ENCODE results near the gene TPR.
A peak's percentile ranks its signal among the peaks of the same experiment; 100 is the strongest.

The TPR gene

GRCh38 chr1:186327331-186327730 is 47.7 kb downstream of the TPR start:
- DNase-seq (ENCODE audit: low spot score): no peak

- no peak for DNase-seq (ENCODE audit: low spot score)
Observed at GRCh38 chr1:186326009-186326408, 49.0 kb downstream of the TPR start.

DNA sequence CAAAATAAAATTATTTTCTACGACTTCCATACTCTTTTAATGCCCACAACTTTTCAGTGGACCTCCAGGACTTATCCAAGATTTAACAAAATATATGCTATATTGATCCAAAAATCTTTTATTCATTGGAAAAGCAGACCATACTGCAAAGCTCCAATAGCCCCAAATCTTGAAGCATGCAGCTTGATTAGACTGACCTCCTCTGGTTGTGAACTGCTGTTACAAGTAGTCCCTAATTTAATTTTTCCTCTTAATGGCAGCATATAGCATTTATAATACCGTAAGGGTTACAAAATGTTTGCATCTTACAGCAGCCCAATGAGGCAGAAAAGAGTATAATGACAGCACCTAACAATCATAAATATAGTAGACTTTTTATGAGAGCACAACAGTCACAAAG is 49.8 kb downstream of the TPR start:
- no peak for DNase-seq (ENCODE audit: low spot score)

DNA sequence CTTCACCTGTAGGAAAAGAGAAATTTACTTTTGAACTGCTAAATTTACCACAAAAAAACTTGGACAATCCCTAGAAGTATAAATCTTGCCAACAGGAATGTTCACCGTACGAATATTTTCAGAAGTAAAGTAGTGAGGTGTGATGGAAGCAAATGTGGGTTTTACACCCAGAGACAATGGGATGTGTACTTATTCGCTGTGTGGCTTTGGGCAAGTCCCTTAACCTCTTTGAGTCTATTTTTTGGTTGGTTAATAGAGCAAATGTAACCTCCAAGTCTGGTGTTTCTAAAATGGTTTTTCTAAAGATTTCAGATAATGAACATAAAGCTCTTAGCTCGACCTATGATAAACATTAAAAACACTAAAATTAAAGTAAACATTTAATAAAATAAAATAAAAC is 51.2 kb downstream of the TPR start:
- DNase-seq (ENCODE audit: low spot score): no peak

- DNase-seq (ENCODE audit: low spot score): no peak
Observed at GRCh38 chr1:186315570-186315969, 59.5 kb downstream of the TPR start.

- DNase-seq (ENCODE audit: low spot score): no peak
Observed at GRCh38 chr1:186311375-186312051, 63.5 kb downstream of the TPR start.

- no peak for DNase-seq (ENCODE audit: low spot score)
Observed at GRCh38 chr1:186310307-186310706, 64.7 kb downstream of the TPR start.

DNA sequence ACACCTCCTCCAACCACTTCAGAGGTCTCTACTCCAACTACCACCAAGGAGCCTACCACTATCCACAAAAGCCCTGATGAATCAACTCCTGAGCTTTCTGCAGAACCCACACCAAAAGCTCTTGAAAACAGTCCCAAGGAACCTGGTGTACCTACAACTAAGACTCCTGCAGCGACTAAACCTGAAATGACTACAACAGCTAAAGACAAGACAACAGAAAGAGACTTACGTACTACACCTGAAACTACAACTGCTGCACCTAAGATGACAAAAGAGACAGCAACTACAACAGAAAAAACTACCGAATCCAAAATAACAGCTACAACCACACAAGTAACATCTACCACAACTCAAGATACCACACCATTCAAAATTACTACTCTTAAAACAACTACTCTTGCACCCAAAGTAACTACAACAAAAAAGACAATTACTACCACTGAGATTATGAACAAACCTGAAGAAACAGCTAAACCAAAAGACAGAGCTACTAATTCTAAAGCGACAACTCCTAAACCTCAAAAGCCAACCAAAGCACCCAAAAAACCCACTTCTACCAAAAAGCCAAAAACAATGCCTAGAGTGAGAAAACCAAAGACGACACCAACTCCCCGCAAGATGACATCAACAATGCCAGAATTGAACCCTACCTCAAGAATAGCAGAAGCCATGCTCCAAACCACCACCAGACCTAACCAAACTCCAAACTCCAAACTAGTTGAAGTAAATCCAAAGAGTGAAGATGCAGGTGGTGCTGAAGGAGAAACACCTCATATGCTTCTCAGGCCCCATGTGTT is 66.6 kb downstream of the TPR start:
- DNase-seq (ENCODE audit: low spot score): no peak

GRCh38 chr1:186307445-186307844 is 67.6 kb downstream of the TPR start:
- no peak for DNase-seq (ENCODE audit: low spot score)

DNA sequence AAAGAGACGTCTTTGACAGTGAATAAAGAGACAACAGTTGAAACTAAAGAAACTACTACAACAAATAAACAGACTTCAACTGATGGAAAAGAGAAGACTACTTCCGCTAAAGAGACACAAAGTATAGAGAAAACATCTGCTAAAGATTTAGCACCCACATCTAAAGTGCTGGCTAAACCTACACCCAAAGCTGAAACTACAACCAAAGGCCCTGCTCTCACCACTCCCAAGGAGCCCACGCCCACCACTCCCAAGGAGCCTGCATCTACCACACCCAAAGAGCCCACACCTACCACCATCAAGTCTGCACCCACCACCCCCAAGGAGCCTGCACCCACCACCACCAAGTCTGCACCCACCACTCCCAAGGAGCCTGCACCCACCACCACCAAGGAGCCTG is 68.5 kb downstream of the TPR start:
- DNase-seq (ENCODE audit: low spot score): no peak

GRCh38 chr1:186304982-186305949 is 69.8 kb downstream of the TPR start:
- peak; percentile 35 for DNase-seq (ENCODE audit: low spot score)

DNA sequence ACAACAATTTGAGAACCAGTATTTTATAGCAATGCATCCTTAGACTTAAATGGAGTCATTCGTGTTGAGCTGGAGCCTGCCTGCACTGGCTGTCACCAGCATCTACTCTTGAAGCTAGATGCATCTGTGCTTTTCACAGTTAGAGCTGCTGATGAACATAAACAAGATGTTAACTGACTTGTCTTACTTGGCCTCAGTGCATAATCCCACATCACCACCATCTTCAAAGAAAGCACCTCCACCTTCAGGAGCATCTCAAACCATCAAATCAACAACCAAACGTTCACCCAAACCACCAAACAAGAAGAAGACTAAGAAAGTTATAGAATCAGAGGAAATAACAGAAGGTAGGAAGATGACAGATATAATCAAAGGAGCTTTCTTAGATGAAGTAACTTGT is 71.1 kb downstream of the TPR start:
- DNase-seq (ENCODE audit: low spot score): no peak

GRCh38 chr1:186302381-186302920 is 72.6 kb downstream of the TPR start:
- DNase-seq (ENCODE audit: low spot score): no peak

GRCh38 chr1:186301448-186301847 is 73.6 kb downstream of the TPR start:
- no peak for DNase-seq (ENCODE audit: low spot score)

GRCh38 chr1:186300056-186300455 is 75.0 kb downstream of the TPR start:
- DNase-seq (ENCODE audit: low spot score): no peak

GRCh38 chr1:186299570-186299969 is 75.5 kb downstream of the TPR start:
- no peak for DNase-seq (ENCODE audit: low spot score)

- no peak for DNase-seq (ENCODE audit: low spot score)
Observed at GRCh38 chr1:186298851-186299250, 76.2 kb downstream of the TPR start.

DNA sequence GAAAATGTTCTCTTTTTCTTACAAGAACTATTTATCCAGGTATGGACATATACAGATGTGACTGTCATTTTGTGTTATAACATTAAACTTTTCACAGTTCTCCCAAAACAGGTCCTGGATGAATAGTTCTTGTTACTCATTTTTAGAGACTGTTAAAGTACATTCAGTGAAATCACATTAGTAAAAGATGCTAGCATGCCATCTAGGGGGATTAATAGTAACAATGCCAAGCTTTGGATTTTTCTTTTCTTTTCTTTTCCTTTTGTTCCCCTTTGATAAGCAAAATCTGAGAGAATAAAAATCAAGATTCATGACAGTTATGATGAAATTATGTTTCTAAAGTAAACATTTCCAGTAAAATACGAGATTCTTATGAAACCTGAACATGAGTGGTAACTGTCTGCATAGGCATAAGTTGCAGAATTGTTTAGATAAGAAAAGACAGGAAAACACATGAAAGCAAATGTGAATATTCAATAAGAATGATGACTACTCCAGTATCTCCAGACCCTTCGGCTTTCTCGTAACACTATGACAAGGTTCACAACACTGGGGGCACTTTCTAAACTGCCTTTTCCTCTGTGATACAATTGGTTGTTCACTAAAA is 77.5 kb downstream of the TPR start:
- DNase-seq (ENCODE audit: low spot score): no peak

DNA sequence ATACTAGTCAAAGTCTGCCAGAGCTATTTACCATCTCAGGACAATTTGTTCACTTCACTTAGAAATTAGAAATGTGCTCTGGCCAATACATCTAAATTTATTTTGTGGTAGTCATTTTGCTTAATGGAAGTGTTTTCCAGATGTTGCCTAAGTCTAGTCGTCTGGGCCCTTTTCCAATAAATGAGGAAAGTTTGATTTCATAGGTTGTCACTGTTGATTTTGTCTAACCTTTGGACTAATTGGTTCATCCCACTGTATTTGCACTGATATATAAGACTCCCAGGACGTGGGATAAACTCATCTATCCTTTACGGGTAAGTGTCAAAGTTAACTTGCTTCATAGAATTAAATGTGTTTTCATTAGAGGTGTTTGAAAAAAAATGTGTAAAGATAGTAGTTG is 79.1 kb downstream of the TPR start, which contains the start of gene PRG4:
TSS of gene PRG4 (plus strand) at position 300 of the 400 bp plus-strand sequence.
- no peak for DNase-seq (ENCODE audit: low spot score)

DNA sequence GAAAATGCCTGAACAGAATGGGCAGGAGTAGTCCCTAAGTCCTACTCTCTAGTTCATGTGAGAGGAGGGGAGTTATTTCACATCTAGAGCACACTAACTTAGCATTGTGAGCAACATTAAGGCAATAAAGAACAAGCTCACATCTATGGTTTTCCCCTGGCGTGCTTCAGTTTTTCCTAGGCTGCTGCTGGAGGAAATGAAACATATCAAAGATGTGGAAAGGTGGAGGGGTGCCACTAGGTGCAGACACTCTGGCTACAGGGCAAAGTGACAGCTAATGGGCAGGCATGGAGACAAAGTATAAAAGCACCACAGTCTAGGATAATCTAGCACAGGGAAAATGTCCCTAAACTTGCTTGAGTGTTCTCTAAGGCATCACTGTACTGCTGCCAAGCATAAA is 82.2 kb downstream of the TPR start:
- no peak for DNase-seq (ENCODE audit: low spot score)

GRCh38 chr1:186291271-186291670 is 83.8 kb downstream of the TPR start:
- DNase-seq (ENCODE audit: low spot score): no peak
